Keratinocyte (primary cell): Measurements from ENCODE around the gene FMOD. TPM values are rescaled to one million over a fixed set of nuclear protein-coding genes. Genes with fewer than 3 reads are reported as not detected.

Experiments used
- DNase-seq: peaks from one replicate; pipeline ENCODE4 v3.0.0-alpha.2; 2011; ENCODE audit warnings: low read depth, missing footprints, low spot score
- FAIRE-seq: peaks from 2 replicates; lab custom pipeline; 2011; peaks lifted over from hg19 to GRCh38; lab: Jason Lieb, UNC
- H2AFZ ChIP-seq: 2 replicates; pipeline ENCODE4 v1.6.0; 2012; ENCODE audit warnings: low read length, control low read depth, inconsistent platforms; ENCODE audit not compliant: control insufficient read depth
- H3K27ac ChIP-seq: 2 replicates; pipeline ENCODE4 v1.5.1; 2011; ENCODE audit warnings: low read length; ENCODE audit not compliant: control insufficient read depth, insufficient read depth
- H3K27me3 ChIP-seq: 3 replicates; pipeline ENCODE4 v1.6.0; 2011; ENCODE audit warnings: low read length; ENCODE audit not compliant: control insufficient read depth, insufficient read depth; ENCODE audit errors: extremely low read depth
- H3K36me3 ChIP-seq, 2 experiments: 2 replicates in 1 of 2; 3 replicates in 1 of 2; pipeline ENCODE4 v1.5.1; 2011; ENCODE audit warnings: low read length in 2 of 2, mild to moderate bottlenecking in 1 of 2; ENCODE audit not compliant: control insufficient read depth in 2 of 2, insufficient read depth in 2 of 2; ENCODE audit errors: extremely low read depth in 1 of 2
- H3K4me1 ChIP-seq: 3 replicates; pipeline ENCODE4 v1.5.1; 2011; ENCODE audit warnings: low read length; ENCODE audit not compliant: control insufficient read depth, insufficient read depth; ENCODE audit errors: extremely low read depth
- H3K4me2 ChIP-seq: 3 replicates; pipeline ENCODE4 v1.6.0; 2011; ENCODE audit warnings: low read depth, low read length; ENCODE audit not compliant: control insufficient read depth, insufficient read depth; ENCODE audit errors: extremely low read depth
- H3K4me3 ChIP-seq, 3 experiments: fragments of 200-600 bp in 1 of 3; sonication (generic) in 1 of 3; 2 replicates in 2 of 3; 3 replicates in 1 of 3; pipeline ENCODE4 v1.5.1; 2011 to 2016; ENCODE audit warnings: low read length in 3 of 3, mild to moderate bottlenecking in 3 of 3, control low read depth in 2 of 3, inconsistent platforms in 1 of 3, low read depth in 1 of 3, mixed read lengths in 1 of 3, mixed run types in 1 of 3, moderate library complexity in 1 of 3; ENCODE audit not compliant: control insufficient read depth in 2 of 3, insufficient read depth in 2 of 3; ENCODE audit errors: extremely low read depth in 1 of 3
- H3K79me2 ChIP-seq: 2 replicates; pipeline ENCODE4 v1.6.0; 2012; ENCODE audit warnings: low read length; ENCODE audit not compliant: control insufficient read depth, insufficient read depth
- H3K9ac ChIP-seq: 3 replicates; pipeline ENCODE4 v1.6.0; 2011; ENCODE audit warnings: low read length; ENCODE audit not compliant: control insufficient read depth, insufficient read depth; ENCODE audit errors: extremely low read depth
- H3K9me1 ChIP-seq: 3 replicates; pipeline ENCODE4 v1.6.0; 2011; ENCODE audit warnings: low read length; ENCODE audit not compliant: control insufficient read depth, insufficient read depth; ENCODE audit errors: extremely low read depth
- H3K9me3 ChIP-seq: 2 replicates; pipeline ENCODE4 v1.5.1; 2012; ENCODE audit warnings: low read depth, low read length; ENCODE audit not compliant: control insufficient read depth
- H4K20me1 ChIP-seq: 3 replicates; pipeline ENCODE4 v1.6.0; 2011; ENCODE audit warnings: low read length; ENCODE audit not compliant: control insufficient read depth, insufficient read depth; ENCODE audit errors: extremely low read depth
- EZH2 ChIP-seq: IDR thresholded peaks from one replicate; pipeline ENCODE4 v1.6.1; 2012; ENCODE audit warnings: inconsistent platforms, mild to moderate bottlenecking, low read length, moderate library complexity
- dilution Hi-C: fragments of 300-500 bp; cut with MboI; formaldehyde crosslinking; loops from one replicate; pipeline ENCODE4 v1.7.0; 2020; ENCODE audit warnings: low sequenced_read_pairs; ENCODE audit not compliant: extremely low pct_ligation_motif_present
- polyA plus RNA-seq, 5 experiments: library from polyadenylated mRNA; depleted of rRNA in 3 of 5; stranded (reverse) in 3 of 5; stranded (forward) in 1 of 5; unstranded in 1 of 5; fragments of >200 nt; gene quantifications; 1 replicate in 1 of 5; 2 replicates in 3 of 5; 3 replicates in 1 of 5; pipeline versions ENCODE4 v1.2.1 to v1.2.3, GENCODE V29; 2011 to 2012; ENCODE audit warnings: missing spikeins in 2 of 5, low read depth in 1 of 5, low replicate concordance in 1 of 5
- TF ChIP-seq, protein P1 (sequence below), 3 experiments: IDR thresholded peaks in 1 of 3; conservative IDR thresholded peaks in 1 of 3; optimal IDR thresholded peaks in 1 of 3; 2 replicates in 2 of 3; 3 replicates in 1 of 3; pipeline versions ENCODE3 to v1.5.1; 2011; ENCODE audit warnings: low read length in 3 of 3, mild to moderate bottlenecking in 3 of 3, moderate library complexity in 2 of 3, control low read depth in 1 of 3, inconsistent platforms in 1 of 3; ENCODE audit not compliant: insufficient read depth in 2 of 3; ENCODE audit errors: extremely low read depth in 1 of 3

Gene FMOD
- polyA plus RNA-seq, 1 donor (not counting 4 experiments of a cell fraction or from before 2014, with no cell fraction given): 0.47 TPM

DNA sequence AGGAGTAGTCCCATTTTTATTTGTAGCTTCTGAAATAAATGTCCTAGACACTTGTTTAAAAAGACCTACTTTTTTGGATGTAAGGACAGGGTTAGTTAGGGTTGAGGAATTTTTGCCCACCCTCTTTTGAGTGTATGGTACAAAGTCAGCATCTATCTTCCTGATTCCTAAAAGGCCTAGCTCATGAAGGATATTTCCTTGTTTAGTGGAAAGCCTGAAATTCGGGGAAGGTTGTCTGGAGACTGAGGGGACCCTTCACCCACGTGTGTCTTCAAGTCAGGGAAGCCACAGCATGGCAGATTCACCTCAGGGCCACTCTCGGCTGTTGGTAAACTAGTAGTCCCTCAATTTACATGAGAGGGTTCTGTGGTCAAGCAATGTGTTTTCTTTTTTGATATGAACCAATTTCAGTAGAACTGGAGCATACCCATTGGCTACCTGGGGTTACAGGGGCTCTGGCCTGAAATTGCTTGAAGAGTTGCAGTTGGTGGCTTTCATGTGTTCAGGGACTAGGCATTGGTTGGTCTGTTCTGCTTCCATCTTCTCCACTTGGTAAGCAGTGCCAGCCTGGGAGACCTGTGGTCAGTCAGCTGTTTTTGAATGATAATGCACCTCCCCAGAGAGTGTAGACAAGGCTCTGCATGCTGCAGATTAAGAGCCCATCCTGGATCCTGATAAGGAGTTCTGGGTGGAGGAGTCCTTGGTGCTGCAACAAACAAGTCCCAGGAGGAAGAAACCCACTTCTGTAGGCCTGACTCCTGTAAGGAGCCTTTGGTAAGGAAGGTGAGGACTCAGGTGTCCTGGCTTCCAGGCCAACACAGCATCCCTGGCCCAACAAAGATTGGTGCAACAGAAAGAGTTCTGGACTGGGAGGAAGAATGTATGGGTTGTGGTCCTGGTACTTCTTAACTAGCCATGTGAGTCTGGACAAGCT, 39.3 kb downstream of the FMOD start:
- TF ChIP-seq, protein P1, sequence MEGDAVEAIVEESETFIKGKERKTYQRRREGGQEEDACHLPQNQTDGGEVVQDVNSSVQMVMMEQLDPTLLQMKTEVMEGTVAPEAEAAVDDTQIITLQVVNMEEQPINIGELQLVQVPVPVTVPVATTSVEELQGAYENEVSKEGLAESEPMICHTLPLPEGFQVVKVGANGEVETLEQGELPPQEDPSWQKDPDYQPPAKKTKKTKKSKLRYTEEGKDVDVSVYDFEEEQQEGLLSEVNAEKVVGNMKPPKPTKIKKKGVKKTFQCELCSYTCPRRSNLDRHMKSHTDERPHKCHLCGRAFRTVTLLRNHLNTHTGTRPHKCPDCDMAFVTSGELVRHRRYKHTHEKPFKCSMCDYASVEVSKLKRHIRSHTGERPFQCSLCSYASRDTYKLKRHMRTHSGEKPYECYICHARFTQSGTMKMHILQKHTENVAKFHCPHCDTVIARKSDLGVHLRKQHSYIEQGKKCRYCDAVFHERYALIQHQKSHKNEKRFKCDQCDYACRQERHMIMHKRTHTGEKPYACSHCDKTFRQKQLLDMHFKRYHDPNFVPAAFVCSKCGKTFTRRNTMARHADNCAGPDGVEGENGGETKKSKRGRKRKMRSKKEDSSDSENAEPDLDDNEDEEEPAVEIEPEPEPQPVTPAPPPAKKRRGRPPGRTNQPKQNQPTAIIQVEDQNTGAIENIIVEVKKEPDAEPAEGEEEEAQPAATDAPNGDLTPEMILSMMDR (optimal IDR thresholded peaks at IDR 0.05 in 1 of 3, IDR thresholded peaks at IDR 0.05 in 1 of 3, conservative IDR thresholded peaks at IDR 0.05 in 1 of 3; ENCODE audit: extremely low read depth in 1 of 3, insufficient read depth in 2 of 3, low read length in 3 of 3): no peak
- no peak for TF ChIP-seq EZH2
- H3K9ac ChIP-seq: no peak overlapping the region
- H3K79me2 ChIP-seq: peaks cover 20% of the 10 kb centered on the region
- H4K20me1 ChIP-seq: peaks cover 22% of the 10 kb centered on the region
- no peak overlapping the region for H2AFZ ChIP-seq
- FAIRE-seq (no peak), DNase-seq (no peak)
- H3K27me3 ChIP-seq: no peaks in the 10 kb centered on the region
- H3K36me3 ChIP-seq: peaks cover 14 to 15% of the 10 kb centered on the region in 2 experiments
- no peak overlapping the region for H3K4me2 ChIP-seq
- no peaks in the 10 kb centered on the region for H3K9me3 ChIP-seq
- dilution Hi-C loops: no loop called here
- H3K9me1 ChIP-seq: peaks cover 2% of the 10 kb centered on the region
- H3K4me3 ChIP-seq: no peak overlapping the region
- no peak overlapping the region for H3K27ac ChIP-seq
- H3K4me1 ChIP-seq: peaks cover 22% of the 10 kb centered on the region

DNA sequence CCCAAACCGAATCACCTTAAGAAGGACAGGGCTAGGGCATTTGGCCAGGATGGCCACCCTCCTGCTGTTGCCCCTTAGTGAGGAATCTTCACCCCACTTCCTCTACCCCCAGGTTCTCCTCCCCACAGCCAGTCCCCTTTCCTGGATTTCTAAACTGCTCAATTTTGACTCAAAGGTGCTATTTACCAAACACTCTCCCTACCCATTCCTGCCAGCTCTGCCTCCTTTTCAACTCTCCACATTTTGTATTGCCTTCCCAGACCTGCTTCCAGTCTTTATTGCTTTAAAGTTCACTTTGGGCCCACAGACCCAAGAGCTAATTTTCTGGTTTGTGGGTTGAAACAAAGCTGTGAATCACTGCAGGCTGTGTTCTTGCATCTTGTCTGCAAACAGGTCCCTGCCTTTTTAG, 42.0 kb downstream of the FMOD start:
- dilution Hi-C loops: no loop called here
- no peaks in the 10 kb centered on the region for H3K27me3 ChIP-seq
- no peak overlapping the region for H3K27ac ChIP-seq
- H3K9me1 ChIP-seq: peaks cover 2% of the 10 kb centered on the region
- FAIRE-seq: no peak
- TF ChIP-seq, protein P1 (optimal IDR thresholded peaks at IDR 0.05 in 1 of 3, IDR thresholded peaks at IDR 0.05 in 1 of 3, conservative IDR thresholded peaks at IDR 0.05 in 1 of 3; ENCODE audit: extremely low read depth in 1 of 3, insufficient read depth in 2 of 3, low read length in 3 of 3): no peak
- TF ChIP-seq EZH2: no peak
- peaks cover 14 to 15% of the 10 kb centered on the region in 2 experiments for H3K36me3 ChIP-seq
- no peak overlapping the region for H3K4me3 ChIP-seq
- H3K9me3 ChIP-seq: no peaks in the 10 kb centered on the region
- DNase-seq: no peak
- H4K20me1 ChIP-seq: peaks cover 22% of the 10 kb centered on the region
- peaks cover 33% of the 10 kb centered on the region for H3K79me2 ChIP-seq
- peaks cover 29% of the 10 kb centered on the region for H3K4me1 ChIP-seq
- H3K9ac ChIP-seq: no peak overlapping the region
- H3K4me2 ChIP-seq: no peak overlapping the region
- no peak overlapping the region for H2AFZ ChIP-seq
